Endometrial microvascular endothelial cells (primary cell): ENCODE measurements around the gene GRID1. TPM values are rescaled to one million over a fixed set of nuclear protein-coding genes. Genes with fewer than 3 reads are reported as not detected.

Experiments used
- in situ Hi-C: cut with HindIII; loops from 2 replicates; pipeline ENCODE4 v1.10.0; 2017; ENCODE audit warnings: low sequenced_read_pairs, low pct_unique_long_range_greater_than_20kb; ENCODE audit errors: inconsistent ontology term
- total RNA-seq: library from RNA; depleted of rRNA; stranded (reverse); fragments of >200 nt; gene quantifications from one replicate; pipeline ENCODE4 v1.2.3, GENCODE V29; 2015; ENCODE audit errors: inconsistent ontology term

Gene GRID1
- total RNA-seq, result not detected

DNA sequence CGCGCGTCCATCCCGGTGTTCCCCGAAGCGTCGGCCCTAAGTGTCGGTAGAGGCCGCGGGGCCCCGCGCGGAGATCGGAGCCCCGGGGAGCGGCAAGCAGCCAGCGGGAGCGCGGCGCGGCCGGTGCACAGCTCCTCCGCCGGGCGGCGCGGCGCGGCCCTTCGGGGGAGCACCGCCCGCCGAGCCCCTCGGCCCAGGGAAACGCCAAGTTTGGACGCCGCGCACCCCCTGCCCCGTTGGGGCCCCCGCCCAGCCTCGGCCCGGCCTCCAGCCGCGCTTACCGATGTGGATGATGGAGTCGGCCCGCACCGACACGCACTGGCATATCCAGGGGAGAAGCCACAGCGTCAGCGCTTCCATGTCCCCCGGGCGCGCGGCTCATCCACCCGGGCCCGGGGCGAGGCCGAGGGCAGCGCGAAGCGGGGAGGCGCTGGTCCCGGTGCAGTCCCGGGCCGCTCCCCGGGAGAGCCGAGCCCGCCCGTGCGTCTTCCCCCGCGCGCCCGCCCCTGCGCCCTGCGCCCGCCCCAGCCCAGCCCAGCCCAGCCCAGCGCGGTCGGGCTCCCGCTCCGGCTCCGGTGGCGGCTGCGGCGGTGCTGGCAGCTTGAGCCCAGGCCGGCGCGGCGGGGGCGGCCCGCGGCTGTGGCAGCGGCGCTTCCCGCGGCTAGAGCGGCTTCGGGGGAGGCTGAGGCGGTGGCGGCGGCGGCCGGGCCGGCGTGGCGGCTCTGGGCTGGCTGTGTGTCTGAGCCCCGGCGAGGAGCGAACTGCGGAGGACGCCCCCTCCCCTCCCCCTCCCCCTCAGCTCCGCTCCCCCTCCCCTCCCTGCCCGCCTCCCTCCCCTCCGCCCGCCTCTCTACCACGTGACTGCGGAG lies at the start of gene GRID1:
Gene GRID1, minus strand, starts transcription at position 763 of the 869 bp plus-strand sequence.
- in situ Hi-C loops, result no loop called here

GRCh38 chr10:86415583-86415982 lies 49.0 kb upstream of the GRID1 start:
- in situ Hi-C loops, result no loop called here

- in situ Hi-C loops, result no loop called here
Measured at GRCh38 chr10:86415116-86415515, 48.5 kb upstream of the GRID1 start.

- in situ Hi-C loops, result no loop called here
Measured at GRCh38 chr10:86413046-86413728, 46.6 kb upstream of the GRID1 start.

- in situ Hi-C loops, result no loop called here
Measured at GRCh38 chr10:86411852-86412560, 45.4 kb upstream of the GRID1 start.

- in situ Hi-C loops, result no loop called here
Measured at GRCh38 chr10:86411281-86411841, 44.8 kb upstream of the GRID1 start.

GRCh38 chr10:86410542-86411124 lies 44.0 kb upstream of the GRID1 start:
- in situ Hi-C loops, result no loop called here

- in situ Hi-C loops, result no loop called here
Measured at GRCh38 chr10:86409183-86409582, 42.6 kb upstream of the GRID1 start.

GRCh38 chr10:86403183-86403797 lies 36.7 kb upstream of the GRID1 start:
- in situ Hi-C loops, result no loop called here

DNA sequence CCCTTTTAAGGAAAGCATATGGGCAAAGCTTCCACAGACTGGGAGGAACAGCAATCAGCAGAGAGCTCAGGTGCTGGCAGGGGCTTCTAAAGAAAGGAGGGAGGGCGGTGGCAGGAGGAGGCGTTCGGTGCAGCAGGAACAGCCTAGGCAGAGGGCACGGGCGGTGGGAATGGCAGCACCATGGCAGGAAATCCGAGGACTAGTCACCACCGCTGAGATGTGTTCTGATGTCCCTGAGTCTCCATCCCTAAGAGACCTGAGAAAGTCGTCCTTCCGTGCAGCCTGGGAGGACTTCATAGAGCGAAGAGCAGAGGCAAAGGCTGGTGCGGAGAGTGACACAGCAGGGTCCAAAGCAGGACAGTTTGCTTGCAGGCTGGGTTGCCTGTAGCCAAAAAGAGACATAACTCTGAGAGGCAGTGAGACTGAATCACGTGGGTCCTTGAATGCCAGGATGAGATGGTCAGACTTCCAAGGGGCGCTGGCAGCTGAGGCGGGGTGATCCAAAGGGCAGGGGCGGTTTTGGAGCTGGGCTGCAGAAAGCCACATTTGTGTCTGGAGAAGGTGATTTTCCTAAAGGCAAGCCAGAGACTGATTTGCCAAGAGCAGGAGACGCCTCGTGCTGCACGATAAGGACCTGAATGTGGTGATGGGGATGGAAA lies 35.8 kb upstream of the GRID1 start:
- in situ Hi-C loops, result no loop called here

- in situ Hi-C loops, result no loop called here
Measured at GRCh38 chr10:86401588-86402282, 35.1 kb upstream of the GRID1 start.

GRCh38 chr10:86400705-86401587 lies 34.4 kb upstream of the GRID1 start:
- in situ Hi-C loops, result no loop called here

DNA sequence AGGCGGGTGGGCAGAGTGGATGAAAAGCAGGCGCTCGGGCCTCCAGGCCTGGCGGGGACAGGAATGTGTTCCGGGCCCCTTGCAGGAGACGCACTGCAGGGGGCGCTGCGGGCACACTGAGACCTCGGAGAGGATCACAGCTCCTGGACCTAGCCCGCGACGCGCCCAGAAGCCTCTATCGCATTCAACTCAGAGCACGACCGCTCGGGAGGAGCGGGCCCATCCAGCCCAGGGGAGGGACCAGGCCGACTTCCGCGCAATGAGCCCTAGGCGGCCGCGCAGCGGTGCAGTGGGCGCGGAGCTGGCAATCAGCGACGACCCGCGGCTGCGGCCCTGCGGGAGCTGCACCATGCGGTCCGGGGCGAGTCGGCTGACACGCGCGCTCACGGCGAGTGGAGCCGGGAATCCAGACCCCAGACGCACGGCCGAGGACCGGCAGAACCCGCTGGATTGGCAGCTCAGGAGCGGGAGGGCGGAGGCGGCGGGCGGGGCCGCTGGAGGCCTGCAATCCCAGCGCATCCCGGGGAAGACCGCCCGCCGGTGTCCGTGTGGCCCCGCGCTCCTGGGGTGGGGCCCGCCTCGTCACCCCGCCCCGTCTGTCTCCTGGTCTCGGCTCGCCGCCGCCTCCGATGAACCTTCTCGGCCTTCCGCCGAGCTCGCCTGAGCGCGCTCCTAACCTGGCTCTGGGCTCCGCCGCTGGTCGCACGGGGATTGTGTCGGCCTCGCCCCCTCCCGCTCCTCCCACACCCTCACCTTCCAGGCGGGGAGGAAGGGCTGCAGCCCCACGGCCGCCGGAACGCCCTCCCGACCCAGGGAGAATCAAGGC lies 33.5 kb upstream of the GRID1 start:
- in situ Hi-C loops, result no loop called here

DNA sequence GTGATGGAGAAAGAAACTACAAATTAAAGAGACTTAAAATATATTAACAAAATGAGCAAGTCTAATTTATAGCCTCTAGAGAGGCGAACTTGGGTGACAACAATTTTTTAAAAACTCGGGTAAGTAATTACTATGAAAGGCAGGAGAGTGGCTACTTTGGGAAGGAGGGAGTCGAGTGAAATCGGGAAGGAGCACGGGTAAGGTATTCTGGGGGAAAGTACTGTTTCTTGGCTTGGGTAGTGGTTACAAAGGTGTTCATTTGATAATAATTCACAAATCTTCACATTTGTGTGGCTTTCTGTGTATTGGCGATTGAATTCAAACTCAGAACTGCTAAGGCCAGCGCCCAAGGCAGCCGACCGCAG lies 32.9 kb upstream of the GRID1 start:
- in situ Hi-C loops, result no loop called here

GRCh38 chr10:86397120-86397519 lies 30.5 kb upstream of the GRID1 start:
- in situ Hi-C loops, result no loop called here

- in situ Hi-C loops, result no loop called here
Measured at GRCh38 chr10:86393862-86394455, 27.4 kb upstream of the GRID1 start.
